Loucy (cell line): ENCODE data around the gene RBBP5.

Experiments
- EZH2phosphoT487 ChIP-seq: fragments of 200-600 bp; IDR thresholded peaks from 2 replicates; pipeline ENCODE4 v1.6.1; 2018; ENCODE audit warnings: antibody characterized with exemption, mild to moderate bottlenecking, moderate library complexity, borderline replicate concordance
- TF ChIP-seq, protein P1 (sequence below): fragments of 200-600 bp; sonication (generic); conservative IDR thresholded peaks from 2 replicates; pipeline ENCODE4 v1.5.1; 2014; ENCODE audit warnings: mild to moderate bottlenecking, antibody characterized with exemption, low read length

GRCh38 chr1:205074084-205074483 lies 47.7 kb downstream of the RBBP5 start:
- TF ChIP-seq, protein P1, sequence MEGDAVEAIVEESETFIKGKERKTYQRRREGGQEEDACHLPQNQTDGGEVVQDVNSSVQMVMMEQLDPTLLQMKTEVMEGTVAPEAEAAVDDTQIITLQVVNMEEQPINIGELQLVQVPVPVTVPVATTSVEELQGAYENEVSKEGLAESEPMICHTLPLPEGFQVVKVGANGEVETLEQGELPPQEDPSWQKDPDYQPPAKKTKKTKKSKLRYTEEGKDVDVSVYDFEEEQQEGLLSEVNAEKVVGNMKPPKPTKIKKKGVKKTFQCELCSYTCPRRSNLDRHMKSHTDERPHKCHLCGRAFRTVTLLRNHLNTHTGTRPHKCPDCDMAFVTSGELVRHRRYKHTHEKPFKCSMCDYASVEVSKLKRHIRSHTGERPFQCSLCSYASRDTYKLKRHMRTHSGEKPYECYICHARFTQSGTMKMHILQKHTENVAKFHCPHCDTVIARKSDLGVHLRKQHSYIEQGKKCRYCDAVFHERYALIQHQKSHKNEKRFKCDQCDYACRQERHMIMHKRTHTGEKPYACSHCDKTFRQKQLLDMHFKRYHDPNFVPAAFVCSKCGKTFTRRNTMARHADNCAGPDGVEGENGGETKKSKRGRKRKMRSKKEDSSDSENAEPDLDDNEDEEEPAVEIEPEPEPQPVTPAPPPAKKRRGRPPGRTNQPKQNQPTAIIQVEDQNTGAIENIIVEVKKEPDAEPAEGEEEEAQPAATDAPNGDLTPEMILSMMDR, result no peak
- TF ChIP-seq EZH2phosphoT487, result no peak
